Upper lobe of right lung (tissue), 1 donor: ENCODE data around the gene TNIP2. TPM values are rescaled to one million over a fixed set of nuclear protein-coding genes. Genes with fewer than 3 reads are reported as not detected.

ENCODE experiments used
- ATAC-seq: fragments of 200-7000 bp; cut with Tn5 transposase; one replicate; pipeline ENCODE4 v1.9.1; 2020; ENCODE audit warnings: mild to moderate bottlenecking, moderate library complexity
- DNase-seq: peaks from one replicate; pipeline ENCODE4 v3.0.0-alpha.2; 2020
- H3K27ac ChIP-seq: fragments of 200-600 bp; one replicate; pipeline ENCODE4 v1.8.0; 2022
- H3K27me3 ChIP-seq: fragments of 200-600 bp; one replicate; pipeline ENCODE4 v1.8.0; 2022; ENCODE audit warnings: mild to moderate bottlenecking
- H3K36me3 ChIP-seq: fragments of 200-600 bp; one replicate; pipeline ENCODE4 v1.8.0; 2022
- H3K4me1 ChIP-seq: fragments of 200-600 bp; one replicate; pipeline ENCODE4 v1.8.0; 2022
- H3K4me3 ChIP-seq: fragments of 200-600 bp; one replicate; pipeline ENCODE4 v1.8.0; 2022; ENCODE audit warnings: mild to moderate bottlenecking
- H3K9me3 ChIP-seq: fragments of 200-600 bp; one replicate; pipeline ENCODE4 v1.8.0; 2022
- intact Hi-C: fragments of 100-400 bp; cut with DNase I; formaldehyde crosslinking; loops from one replicate; pipeline ENCODE4 v1.11.0; 2022
- total RNA-seq: library from RNA; stranded (reverse); fragmentation: NEBNext Ultra II Directional; extraction: Animal tissue kit (Norgen Biotek cat#: 25700); gene quantifications from one replicate; pipeline ENCODE4 v1.2.1, GENCODE V29; 2021
- TF ChIP-seq, protein P1 (sequence below): fragments of 200-600 bp; IDR thresholded peaks from one replicate; pipeline ENCODE4 v1.8.0; 2022; ENCODE audit warnings: antibody characterized with exemption
- donor health status: DM: no; HTN: yes; CAD: no; lungs with severe emphysema.

Gene TNIP2
- total RNA-seq, 1 donor from 2014 or later: 43.4 TPM

- Histone ChIP-seq H3K4me3 (no peak overlapping the region), H3K36me3 (peaks cover 45% of the 10 kb centered on the region), H3K27ac (no peak overlapping the region), H3K9me3 (no peaks in the 10 kb centered on the region), H3K27me3 (no peaks in the 10 kb centered on the region), H3K4me1 (no peaks in the 10 kb centered on the region)
- DNase-seq (no peak), ATAC-seq (no peak)
- intact Hi-C loops: no loop called here
- TF ChIP-seq, protein P1, sequence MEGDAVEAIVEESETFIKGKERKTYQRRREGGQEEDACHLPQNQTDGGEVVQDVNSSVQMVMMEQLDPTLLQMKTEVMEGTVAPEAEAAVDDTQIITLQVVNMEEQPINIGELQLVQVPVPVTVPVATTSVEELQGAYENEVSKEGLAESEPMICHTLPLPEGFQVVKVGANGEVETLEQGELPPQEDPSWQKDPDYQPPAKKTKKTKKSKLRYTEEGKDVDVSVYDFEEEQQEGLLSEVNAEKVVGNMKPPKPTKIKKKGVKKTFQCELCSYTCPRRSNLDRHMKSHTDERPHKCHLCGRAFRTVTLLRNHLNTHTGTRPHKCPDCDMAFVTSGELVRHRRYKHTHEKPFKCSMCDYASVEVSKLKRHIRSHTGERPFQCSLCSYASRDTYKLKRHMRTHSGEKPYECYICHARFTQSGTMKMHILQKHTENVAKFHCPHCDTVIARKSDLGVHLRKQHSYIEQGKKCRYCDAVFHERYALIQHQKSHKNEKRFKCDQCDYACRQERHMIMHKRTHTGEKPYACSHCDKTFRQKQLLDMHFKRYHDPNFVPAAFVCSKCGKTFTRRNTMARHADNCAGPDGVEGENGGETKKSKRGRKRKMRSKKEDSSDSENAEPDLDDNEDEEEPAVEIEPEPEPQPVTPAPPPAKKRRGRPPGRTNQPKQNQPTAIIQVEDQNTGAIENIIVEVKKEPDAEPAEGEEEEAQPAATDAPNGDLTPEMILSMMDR: no peak
Measured at GRCh38 chr4:2723751-2724150, 32.4 kb downstream of the TNIP2 start.

DNA sequence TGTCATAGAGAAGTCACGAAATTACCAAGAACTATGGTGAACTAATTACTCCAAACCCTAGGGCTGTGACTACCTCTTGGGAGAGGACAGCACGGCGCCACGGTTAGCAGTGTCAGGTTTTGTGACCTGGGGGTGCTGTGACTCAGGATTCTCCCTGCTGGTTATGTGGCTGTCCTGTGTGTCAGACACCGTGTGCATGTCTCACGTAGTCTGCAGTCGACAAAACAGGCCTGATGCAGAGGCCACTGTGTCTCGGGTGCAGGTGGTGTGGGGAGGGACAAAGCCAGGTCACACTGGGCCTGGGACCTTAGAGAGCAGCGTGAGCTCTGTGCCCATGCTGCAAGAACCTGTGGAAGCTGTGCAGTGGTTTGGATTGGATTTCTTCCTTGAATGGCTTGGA, 34.1 kb downstream of the TNIP2 start:
- H3K27ac ChIP-seq: no peak overlapping the region
- H3K9me3 ChIP-seq: no peaks in the 10 kb centered on the region
- peak; percentile 9 for ATAC-seq
- no peaks in the 10 kb centered on the region for H3K27me3 ChIP-seq
- TF ChIP-seq, protein P1: no peak
- DNase-seq: no peak
- intact Hi-C loops: no loop called here
- no peak overlapping the region for H3K4me3 ChIP-seq
- no peaks in the 10 kb centered on the region for H3K4me1 ChIP-seq
- peaks cover 59% of the 10 kb centered on the region for H3K36me3 ChIP-seq

GRCh38 chr4:2721586-2721985, 34.5 kb downstream of the TNIP2 start:
- Histone ChIP-seq H3K27ac (no peak overlapping the region), H3K4me3 (no peak overlapping the region), H3K36me3 (peaks cover 64% of the 10 kb centered on the region), H3K9me3 (no peaks in the 10 kb centered on the region), H3K27me3 (no peaks in the 10 kb centered on the region), H3K4me1 (no peaks in the 10 kb centered on the region)
- intact Hi-C loops: no loop called here
- TF ChIP-seq, protein P1: no peak
- ATAC-seq: no peak
- no peak for DNase-seq

DNA sequence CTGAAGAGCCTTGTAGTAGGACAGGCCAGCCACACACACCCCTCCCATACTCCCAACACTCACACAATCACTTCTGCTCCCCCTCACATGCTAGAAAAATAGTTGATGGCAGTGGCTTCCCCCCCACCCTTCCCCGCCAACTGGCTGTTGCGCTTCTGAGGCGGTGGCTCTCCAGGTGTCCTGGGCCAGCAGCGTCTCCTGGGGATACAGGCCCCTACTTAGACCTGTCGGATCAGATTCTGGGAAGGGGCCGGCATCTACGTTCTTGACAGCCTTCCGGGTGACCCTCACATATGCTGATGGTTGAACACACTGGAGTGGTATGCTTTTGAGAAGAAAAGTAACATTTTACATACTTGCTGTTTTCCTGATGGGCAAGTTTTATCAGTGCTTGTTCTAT, 39.9 kb downstream of the TNIP2 start:
- no peak for DNase-seq
- Histone ChIP-seq H3K36me3 (peaks cover 53% of the 10 kb centered on the region), H3K4me1 (peaks cover 24% of the 10 kb centered on the region), H3K27me3 (no peaks in the 10 kb centered on the region), H3K4me3 (no peak overlapping the region), H3K27ac (no peak overlapping the region), H3K9me3 (no peaks in the 10 kb centered on the region)
- TF ChIP-seq, protein P1: no peak
- no peak for ATAC-seq
- intact Hi-C loops: no loop called here

- DNase-seq: no peak
Measured at GRCh38 chr4:2715426-2715825, 40.7 kb downstream of the TNIP2 start.

More at GRCh38 chr4:2715426-2715825, 40.7 kb downstream of the TNIP2 start:
- H3K4me3 ChIP-seq: no peak overlapping the region
- H3K27ac ChIP-seq: peak overlapping the region; percentile 68
- H3K9me3 ChIP-seq: no peaks in the 10 kb centered on the region
- H3K36me3 ChIP-seq: peaks cover 48% of the 10 kb centered on the region
- intact Hi-C loops: no loop called here
- TF ChIP-seq, protein P1: no peak
- ATAC-seq: peak; percentile 34
- H3K4me1 ChIP-seq: peaks cover 24% of the 10 kb centered on the region
- H3K27me3 ChIP-seq: no peaks in the 10 kb centered on the region
